ENCODE results near the gene SPSB1. TPM values are rescaled to one million over a fixed set of nuclear protein-coding genes. Genes with fewer than 3 reads are reported as not detected.

The SPSB1 gene
- total RNA-seq, 1 donor from 2014 or later, result 1.3 TPM

DNA sequence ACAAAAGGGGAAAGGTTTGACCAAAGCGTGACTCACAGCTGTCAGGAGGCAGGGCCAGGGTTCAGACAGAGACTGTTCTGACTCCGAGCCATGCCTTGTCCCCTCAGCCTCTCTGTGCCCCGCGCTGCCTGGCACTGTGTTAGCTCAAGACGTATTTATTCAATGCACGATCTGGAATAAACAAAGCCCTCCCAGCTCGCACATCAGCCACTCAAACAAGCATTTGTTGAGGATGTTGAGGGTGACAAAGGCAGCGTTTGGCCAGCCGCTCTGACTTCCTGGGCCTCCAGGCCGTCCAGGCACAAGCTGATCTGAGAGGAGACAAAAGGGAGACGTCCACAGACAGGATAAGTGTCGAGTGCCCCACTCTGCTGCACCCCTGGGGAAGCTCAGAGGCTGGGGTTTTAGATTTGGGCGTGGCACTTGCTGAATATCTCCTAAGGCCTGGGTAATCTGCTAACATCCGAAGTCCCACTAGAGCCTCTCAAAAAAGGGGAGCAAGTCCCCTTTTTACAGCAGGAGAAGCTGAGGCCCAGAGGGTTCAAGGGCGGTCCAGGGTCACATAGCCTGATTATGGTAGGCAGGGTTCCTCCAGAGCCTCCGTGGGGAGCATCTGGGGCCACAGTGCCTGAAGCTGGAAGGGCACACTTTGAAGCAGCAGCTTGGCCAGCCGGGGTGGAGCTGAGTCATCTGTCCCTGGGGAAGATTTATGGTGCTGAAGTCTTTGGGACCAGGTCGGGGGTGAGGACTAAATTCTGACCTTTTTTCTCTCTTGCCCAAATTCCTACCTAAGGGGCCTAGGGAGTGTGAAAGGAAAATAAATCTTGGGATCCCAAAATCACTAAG is 95.9 kb downstream of the SPSB1 start:
- Mint-ChIP-seq H3K4me3 (no peak overlapping the region), H3K9me3 (no peaks in the 10 kb centered on the region), H3K27me3 (ENCODE audit: low read depth) (peaks cover 21% of the 10 kb centered on the region), H3K27ac (ENCODE audit: unreplicated experiment) (no peak overlapping the region), H3K4me1 (peaks cover 15% of the 10 kb centered on the region), H3K36me3 (ENCODE audit: low read depth) (no peaks in the 10 kb centered on the region)
- no peak for DNase-seq (ENCODE audit: low read depth, low spot score)
- TF ChIP-seq, protein P1, sequence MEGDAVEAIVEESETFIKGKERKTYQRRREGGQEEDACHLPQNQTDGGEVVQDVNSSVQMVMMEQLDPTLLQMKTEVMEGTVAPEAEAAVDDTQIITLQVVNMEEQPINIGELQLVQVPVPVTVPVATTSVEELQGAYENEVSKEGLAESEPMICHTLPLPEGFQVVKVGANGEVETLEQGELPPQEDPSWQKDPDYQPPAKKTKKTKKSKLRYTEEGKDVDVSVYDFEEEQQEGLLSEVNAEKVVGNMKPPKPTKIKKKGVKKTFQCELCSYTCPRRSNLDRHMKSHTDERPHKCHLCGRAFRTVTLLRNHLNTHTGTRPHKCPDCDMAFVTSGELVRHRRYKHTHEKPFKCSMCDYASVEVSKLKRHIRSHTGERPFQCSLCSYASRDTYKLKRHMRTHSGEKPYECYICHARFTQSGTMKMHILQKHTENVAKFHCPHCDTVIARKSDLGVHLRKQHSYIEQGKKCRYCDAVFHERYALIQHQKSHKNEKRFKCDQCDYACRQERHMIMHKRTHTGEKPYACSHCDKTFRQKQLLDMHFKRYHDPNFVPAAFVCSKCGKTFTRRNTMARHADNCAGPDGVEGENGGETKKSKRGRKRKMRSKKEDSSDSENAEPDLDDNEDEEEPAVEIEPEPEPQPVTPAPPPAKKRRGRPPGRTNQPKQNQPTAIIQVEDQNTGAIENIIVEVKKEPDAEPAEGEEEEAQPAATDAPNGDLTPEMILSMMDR (conservative IDR thresholded peaks at IDR 0.05), result no peak

GRCh38 chr1:9389968-9390367 is 97.3 kb downstream of the SPSB1 start:
- Mint-ChIP-seq H3K27ac (ENCODE audit: unreplicated experiment) (no peak overlapping the region), H3K4me3 (no peak overlapping the region), H3K4me1 (peaks cover 15% of the 10 kb centered on the region), H3K36me3 (ENCODE audit: low read depth) (no peaks in the 10 kb centered on the region), H3K9me3 (no peaks in the 10 kb centered on the region), H3K27me3 (ENCODE audit: low read depth) (peaks cover 28% of the 10 kb centered on the region)
- TF ChIP-seq, protein P1 (conservative IDR thresholded peaks at IDR 0.05), result no peak
- no peak for DNase-seq (ENCODE audit: low read depth, low spot score)

DNA sequence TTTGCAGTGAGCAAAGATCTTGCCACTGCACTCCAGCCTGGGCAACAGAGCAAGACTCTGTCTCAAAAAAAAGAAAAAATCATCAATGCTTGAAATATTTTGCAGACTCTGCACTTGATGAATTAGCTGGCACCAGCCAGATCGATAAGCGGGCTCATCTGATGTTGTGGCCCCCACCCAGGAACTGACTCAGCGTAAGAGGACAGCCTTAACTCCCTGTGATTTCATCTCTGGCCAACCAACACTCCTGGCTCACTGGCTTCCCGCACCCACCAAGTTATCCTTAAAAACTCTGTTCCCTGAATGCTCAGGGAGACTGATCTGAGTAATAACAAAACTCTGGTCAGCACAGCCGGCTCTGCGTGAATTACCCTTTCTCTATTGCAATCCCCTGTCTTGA is 98.9 kb downstream of the SPSB1 start:
- Mint-ChIP-seq H3K36me3 (ENCODE audit: low read depth) (no peaks in the 10 kb centered on the region), H3K4me1 (peaks cover 15% of the 10 kb centered on the region), H3K27me3 (ENCODE audit: low read depth) (peaks cover 28% of the 10 kb centered on the region), H3K27ac (ENCODE audit: unreplicated experiment) (no peak overlapping the region), H3K4me3 (no peak overlapping the region), H3K9me3 (no peaks in the 10 kb centered on the region)
- no peak for DNase-seq (ENCODE audit: low read depth, low spot score)
- TF ChIP-seq, protein P1 (conservative IDR thresholded peaks at IDR 0.05), result no peak

DNA sequence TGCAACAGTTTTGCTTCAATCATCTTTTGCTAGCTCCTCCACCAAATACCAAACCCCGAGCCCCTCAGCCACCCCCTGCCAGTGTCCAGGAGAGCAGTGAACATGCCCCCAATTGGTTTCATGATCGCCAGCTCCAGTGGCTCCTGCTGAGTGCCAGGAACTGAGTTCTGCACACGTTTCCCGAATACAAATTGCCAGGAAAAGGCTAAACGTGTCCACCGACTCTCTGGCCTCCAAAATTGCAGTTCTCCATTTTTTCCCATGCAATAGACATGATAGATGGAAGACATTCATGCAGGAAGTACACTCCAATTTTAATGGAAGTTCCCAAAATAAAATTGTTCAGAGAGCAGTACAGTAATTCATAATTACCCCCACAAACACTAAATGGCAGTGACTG is 101.3 kb downstream of the SPSB1 start:
- no peak overlapping the region for H3K27ac Mint-ChIP-seq (ENCODE audit: unreplicated experiment)
- H3K36me3 Mint-ChIP-seq (ENCODE audit: low read depth), result no peaks in the 10 kb centered on the region
- no peaks in the 10 kb centered on the region for H3K9me3 Mint-ChIP-seq
- H3K27me3 Mint-ChIP-seq (ENCODE audit: low read depth), result peaks cover 28% of the 10 kb centered on the region
- no peak for DNase-seq (ENCODE audit: low read depth, low spot score)
- no peak overlapping the region for H3K4me3 Mint-ChIP-seq
- H3K4me1 Mint-ChIP-seq, result peaks cover 4% of the 10 kb centered on the region
- TF ChIP-seq, protein P1 (conservative IDR thresholded peaks at IDR 0.05), result no peak

DNA sequence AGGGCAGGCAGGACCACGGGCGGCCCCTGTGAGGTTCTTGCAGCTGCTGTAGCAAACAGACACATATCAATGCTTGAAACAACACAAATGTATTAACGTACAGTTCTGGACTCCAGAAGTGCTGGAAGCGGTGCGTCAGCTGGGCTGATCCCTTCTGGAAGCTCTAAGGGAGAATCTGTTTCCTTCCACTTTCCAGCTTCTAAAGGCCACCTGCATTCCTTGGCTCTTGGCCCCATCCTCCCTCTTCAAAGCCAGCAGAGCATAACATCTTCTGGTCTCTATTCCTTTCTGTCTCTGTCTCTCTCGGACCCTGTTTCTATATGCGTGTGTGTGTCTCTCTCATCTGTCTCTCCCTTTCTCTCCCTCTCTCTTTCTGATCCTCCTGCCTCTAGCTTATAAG is 102.3 kb downstream of the SPSB1 start:
- H3K9me3 Mint-ChIP-seq, result no peaks in the 10 kb centered on the region

More for the DNA sequence above, 102.3 kb downstream of the SPSB1 start:
- H3K4me3 Mint-ChIP-seq, result no peak overlapping the region
- no peaks in the 10 kb centered on the region for H3K4me1 Mint-ChIP-seq
- DNase-seq (ENCODE audit: low read depth, low spot score), result no peak
- H3K36me3 Mint-ChIP-seq (ENCODE audit: low read depth), result no peaks in the 10 kb centered on the region
- TF ChIP-seq, protein P1 (conservative IDR thresholded peaks at IDR 0.05), result no peak
- H3K27ac Mint-ChIP-seq (ENCODE audit: unreplicated experiment), result no peak overlapping the region
- H3K27me3 Mint-ChIP-seq (ENCODE audit: low read depth), result peaks cover 23% of the 10 kb centered on the region
